ENCODE results near the gene FER1L5. TPM values are rescaled to one million over a fixed set of nuclear protein-coding genes. Genes with fewer than 3 reads are reported as not detected.

FER1L5 gene
- total and polyA plus RNA-seq, 2 donors (not counting 3 experiments of a cell fraction or from before 2014, with no cell fraction given), result not detected

DNA sequence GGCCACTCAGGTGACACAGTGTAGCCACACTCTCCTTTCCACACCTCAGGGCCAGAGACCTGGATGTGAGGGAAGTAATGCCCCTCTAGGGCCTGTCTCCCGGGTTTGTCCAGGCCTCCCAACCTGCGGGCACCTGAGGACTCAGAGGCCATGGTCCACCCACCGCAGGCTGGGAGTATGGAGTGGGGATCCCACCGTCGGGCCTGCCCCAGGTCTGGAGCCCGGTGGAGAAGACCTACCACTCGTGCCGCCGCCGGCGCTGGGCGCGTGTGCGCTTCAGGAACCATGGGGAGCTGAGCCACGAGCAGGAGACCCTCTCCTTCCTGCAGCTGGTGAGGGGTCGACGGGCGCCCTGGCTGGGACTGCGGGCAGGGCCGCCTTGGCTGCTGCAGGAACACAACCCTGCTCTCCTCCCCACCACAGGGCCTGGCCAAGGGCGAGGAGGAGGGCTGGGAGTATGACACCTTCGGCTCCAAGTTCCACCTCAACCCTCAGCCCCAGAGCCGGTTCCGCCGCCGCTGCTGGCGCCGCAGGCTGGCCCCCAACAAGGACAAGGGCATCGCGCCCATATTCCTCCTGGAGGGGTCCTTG lies 48.6 kb downstream of the FER1L5 start:
- CTCF ChIA-PET, result no interaction called here
- intact Hi-C loops (cut with micrococcal nuclease) (no loop called here), dilution Hi-C loops (cut with MboI; ENCODE audit: extremely low pct_ligation_motif_present, low sequenced_read_pairs) (no loop called here)
- TF ChIP-seq, protein P1, sequence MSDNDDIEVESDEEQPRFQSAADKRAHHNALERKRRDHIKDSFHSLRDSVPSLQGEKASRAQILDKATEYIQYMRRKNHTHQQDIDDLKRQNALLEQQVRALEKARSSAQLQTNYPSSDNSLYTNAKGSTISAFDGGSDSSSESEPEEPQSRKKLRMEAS (IDR thresholded peaks at IDR 0.05; ENCODE audit: insufficient read depth, insufficient read length), result no peak
- TF ChIP-seq MYC (IDR thresholded peaks at IDR 0.05; ENCODE audit: low read depth, low read length) (no peak), GATA2 (IDR thresholded peaks at IDR 0.05; ENCODE audit: insufficient read depth, insufficient read length, low read depth, low read length) (no peak), POLR2AphosphoS5 (IDR thresholded peaks at IDR 0.05; ENCODE audit: insufficient read depth, low read depth, low read length) (no peak), EZH2 (IDR thresholded peaks at IDR 0.05; ENCODE audit: borderline replicate concordance, low read depth, low read length, severe bottlenecking) (no peak), POLR2A (IDR thresholded peaks at IDR 0.05; ENCODE audit: low read depth, low read length) (no peak), FOS (IDR thresholded peaks at IDR 0.05; ENCODE audit: borderline replicate concordance, insufficient read depth, low read length) (no peak), CTCF (IDR thresholded peaks at IDR 0.05; ENCODE audit: extremely low read depth in 1 of 2, insufficient read depth in 1 of 2, low read depth in 1 of 2, low read length in 2 of 2) (no peak), JUN (IDR thresholded peaks at IDR 0.05; ENCODE audit: borderline replicate concordance, insufficient read depth, insufficient read length, low read depth) (no peak)
- H3K9me1 ChIP-seq (replicated peaks; ENCODE audit: control insufficient read depth, extremely low read depth, insufficient read depth, low read length), result no peaks in the 10 kb centered on the region
- H4K20me1 ChIP-seq (replicated peaks; ENCODE audit: control insufficient read depth, extremely low read depth, insufficient read depth, low read length), result no peaks in the 10 kb centered on the region
- H3K79me2 ChIP-seq (ENCODE audit: control insufficient read depth, insufficient read depth, low read length), result no peaks in the 10 kb centered on the region
- H3K27me3 ChIP-seq (ENCODE audit: control insufficient read depth in 2 of 2, insufficient read depth in 2 of 2, low read length in 2 of 2), result no peaks in the 10 kb centered on the region
- H3K4me3 ChIP-seq (replicated peaks in 1 of 3; ENCODE audit: insufficient read depth in 1 of 3, low read depth in 1 of 3, low read length in 3 of 3), result no peak overlapping the region
- H2AFZ ChIP-seq (ENCODE audit: low read depth, low read length), result no peak overlapping the region
- DNase-seq (ENCODE audit: low read depth, low spot score), result no peak
- no peak overlapping the region for H3K9ac ChIP-seq (replicated peaks; ENCODE audit: extremely low read depth, insufficient read depth, low read length)
- H3K4me2 ChIP-seq (ENCODE audit: insufficient read depth, low read length), result no peak overlapping the region
- H3K9me3 ChIP-seq (replicated peaks; ENCODE audit: control insufficient read depth, insufficient read depth, low read length), result no peaks in the 10 kb centered on the region
- POLR2A ChIA-PET, result no interaction called here
- H3K36me3 ChIP-seq (ENCODE audit: control insufficient read depth in 2 of 2, extremely low read depth in 1 of 2, insufficient read depth in 2 of 2, low read length in 2 of 2), result no peaks in the 10 kb centered on the region
- BruUV-seq (replicated peaks), result no TSS peak
- no peak overlapping the region for H3K27ac ChIP-seq (ENCODE audit: insufficient read depth, low read depth, low read length)
- no peak for FAIRE-seq
- no peaks in the 10 kb centered on the region for H3K4me1 ChIP-seq (ENCODE audit: control insufficient read depth, extremely low read depth, insufficient read depth, low read length)

Measured in endothelial cell of umbilical vein (primary cell).